GM19395 (cell line): ENCODE measurements around the gene GNAS.

ENCODE experiments used
- ATAC-seq: cut with Tn5 transposase; IDR thresholded peaks from one replicate; pipeline ENCODE4 v1.9.1; 2021; ENCODE audit warnings: mild to moderate bottlenecking, moderate library complexity; ENCODE audit not compliant: unreplicated experiment

Gene GNAS

DNA sequence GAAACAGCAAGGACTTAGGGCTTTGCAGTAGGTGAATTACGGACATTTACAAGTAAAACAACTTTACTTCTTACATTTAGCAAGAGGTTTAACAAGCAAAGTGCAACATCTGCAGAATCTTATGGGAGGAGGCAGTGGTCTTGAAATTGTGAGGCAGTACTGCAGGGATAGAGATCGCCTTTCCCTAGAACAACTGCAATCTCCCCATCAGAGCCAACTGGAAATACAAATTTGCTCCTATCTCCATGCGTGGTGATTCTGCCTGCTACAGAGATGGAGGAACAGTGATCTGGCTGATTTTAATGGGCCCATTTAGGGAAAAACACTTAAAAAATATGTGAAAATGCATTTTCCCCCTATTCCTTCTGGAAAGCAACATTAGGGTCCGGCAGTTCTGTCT lies 25.9 kb downstream of the GNAS start:
- ATAC-seq: no peak

- ATAC-seq: no peak
Observed at GRCh38 chr20:58880441-58880840, 27.9 kb downstream of the GNAS start.

DNA sequence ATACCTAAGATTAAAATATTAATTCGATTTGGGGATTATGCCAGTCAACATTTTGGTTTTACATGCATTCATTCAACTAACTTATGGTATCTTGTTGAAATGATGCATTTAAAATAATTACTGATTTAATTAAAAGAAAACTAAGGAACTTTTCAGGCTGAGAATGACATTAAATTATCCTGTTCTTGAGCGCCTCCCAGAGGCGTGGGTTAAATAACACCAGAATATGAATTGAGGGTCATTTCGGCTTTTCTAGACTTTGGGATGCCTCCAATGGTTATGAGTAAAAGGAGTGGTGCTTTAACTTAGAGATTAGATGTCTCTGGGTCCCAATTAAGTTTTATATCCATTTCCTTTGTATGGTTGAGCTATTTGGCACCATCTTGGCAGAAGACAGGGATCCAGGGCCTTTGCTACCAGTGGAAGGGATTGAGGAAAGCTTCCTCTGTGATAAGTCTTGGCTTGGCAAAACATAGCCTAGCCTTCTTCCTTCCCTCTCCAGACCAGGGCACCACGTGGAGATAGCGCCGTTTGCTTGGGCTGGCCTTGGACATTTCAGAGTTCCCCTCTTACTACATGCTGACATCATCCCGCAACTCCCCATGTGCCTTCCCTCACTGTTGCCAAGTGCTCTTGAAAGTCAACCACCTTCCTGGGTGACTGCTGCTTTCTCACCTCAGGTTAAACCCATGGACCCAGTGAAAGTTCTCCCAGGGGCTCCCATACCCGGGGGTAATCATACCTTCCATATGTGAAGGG lies 28.7 kb downstream of the GNAS start:
- ATAC-seq: no peak

GRCh38 chr20:58882704-58883089 lies 30.2 kb downstream of the GNAS start:
- ATAC-seq: no peak

GRCh38 chr20:58883241-58883691 lies 30.8 kb downstream of the GNAS start:
- ATAC-seq: no peak

DNA sequence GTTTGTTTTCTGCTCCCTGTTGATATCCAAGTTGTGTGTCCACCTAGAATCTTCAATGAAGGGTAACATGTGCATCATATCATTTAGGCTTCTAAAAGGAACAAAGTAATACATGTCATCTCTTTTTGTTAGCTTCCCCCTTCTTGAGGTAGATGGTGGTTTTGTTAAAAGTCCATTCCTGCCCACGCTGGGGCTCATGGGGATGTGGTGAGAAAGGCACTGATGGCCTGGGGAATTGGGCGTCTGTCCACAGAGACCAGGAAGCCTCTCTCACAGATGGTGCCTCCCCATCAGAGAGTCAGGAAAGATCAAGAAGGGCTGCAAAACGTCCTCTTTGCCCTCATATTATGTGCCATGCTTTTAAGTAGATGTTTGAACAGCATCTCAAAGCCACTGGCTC lies 32.5 kb downstream of the GNAS start:
- no peak for ATAC-seq

DNA sequence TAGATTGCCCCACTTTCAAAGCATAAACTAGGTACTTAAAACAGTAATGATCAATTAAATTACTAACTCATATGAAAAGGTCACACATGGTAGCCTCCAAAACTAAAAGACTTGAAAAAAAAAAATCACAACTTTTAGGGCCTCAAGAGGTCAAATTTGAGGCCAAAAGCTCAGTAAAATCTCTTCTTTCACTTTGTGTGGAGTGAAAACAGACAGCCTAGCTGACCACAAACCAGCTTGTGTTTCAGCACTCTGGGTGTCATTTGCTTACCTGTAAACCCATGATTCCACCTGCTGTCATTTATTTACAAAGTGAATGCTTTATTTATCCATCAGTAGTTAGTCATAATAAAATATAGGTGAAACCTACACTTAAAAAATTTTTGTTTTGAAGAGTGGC lies 34.0 kb downstream of the GNAS start:
- ATAC-seq: no peak

DNA sequence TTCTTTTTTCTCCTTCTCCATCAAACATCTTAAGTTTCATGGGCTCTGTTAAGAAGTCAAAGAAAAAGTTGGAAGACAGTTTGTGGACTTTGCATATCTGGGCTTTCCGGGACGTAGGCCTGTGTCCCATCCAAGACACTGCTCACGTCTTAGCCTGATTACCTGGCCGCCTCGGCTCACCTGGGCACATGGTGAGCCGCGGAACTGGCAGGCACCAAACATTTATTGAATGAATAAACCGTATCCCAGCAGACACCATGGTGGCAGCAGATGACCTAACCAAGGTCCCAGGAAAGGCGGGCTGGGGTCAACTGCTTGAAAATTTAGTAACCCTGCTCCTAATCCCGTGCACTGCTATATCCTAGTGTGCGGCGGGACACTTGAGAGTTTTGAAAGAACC lies 35.6 kb downstream of the GNAS start:
- no peak for ATAC-seq

DNA sequence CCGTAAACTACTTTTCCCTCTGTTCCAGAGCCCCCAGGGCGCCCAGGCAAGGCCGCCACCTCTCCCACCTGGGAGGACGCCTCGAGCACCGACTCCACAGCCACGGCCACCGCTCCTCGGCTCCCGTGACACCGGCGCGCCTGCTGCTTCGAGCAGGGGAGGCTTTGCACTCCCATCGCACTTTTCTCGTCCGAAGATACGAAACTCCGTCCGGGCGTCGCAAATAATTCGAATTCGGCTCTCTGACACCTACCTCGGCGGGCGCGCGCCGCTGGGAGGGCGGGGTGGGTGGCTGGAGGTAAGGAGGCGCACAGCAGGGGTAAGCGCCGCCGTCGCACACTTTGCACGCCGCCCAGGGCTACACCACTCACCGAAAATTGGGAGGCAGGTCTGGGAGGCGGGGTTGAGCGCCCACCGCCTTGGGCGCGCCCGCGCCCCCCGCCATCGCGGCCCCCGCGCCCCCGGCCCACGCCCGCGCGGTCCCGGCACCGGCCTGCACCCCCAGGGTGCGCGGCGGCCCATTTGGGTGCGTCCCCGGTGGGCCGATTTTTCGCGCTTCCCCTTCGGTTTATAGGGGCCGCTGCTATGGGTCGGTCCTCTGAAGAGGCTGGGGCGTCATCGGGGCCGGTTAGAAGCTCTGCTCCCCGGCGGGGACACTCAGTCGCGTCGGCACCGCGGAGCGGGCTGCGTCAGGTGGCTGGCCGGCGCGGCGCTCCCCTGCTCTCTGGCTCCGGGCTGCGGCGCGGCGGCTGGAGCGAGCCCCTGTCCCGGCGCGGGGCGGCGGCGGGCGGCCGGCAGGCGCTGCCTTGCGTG lies 36.2 kb downstream of the GNAS start:
- peak; percentile 44 for ATAC-seq

GRCh38 chr20:58889334-58889760 lies 36.8 kb downstream of the GNAS start:
- ATAC-seq: no peak

- ATAC-seq: no peak
Observed at GRCh38 chr20:58889798-58890517, 37.4 kb downstream of the GNAS start.

GRCh38 chr20:58890518-58891085 lies 38.1 kb downstream of the GNAS start:
- no peak for ATAC-seq

DNA sequence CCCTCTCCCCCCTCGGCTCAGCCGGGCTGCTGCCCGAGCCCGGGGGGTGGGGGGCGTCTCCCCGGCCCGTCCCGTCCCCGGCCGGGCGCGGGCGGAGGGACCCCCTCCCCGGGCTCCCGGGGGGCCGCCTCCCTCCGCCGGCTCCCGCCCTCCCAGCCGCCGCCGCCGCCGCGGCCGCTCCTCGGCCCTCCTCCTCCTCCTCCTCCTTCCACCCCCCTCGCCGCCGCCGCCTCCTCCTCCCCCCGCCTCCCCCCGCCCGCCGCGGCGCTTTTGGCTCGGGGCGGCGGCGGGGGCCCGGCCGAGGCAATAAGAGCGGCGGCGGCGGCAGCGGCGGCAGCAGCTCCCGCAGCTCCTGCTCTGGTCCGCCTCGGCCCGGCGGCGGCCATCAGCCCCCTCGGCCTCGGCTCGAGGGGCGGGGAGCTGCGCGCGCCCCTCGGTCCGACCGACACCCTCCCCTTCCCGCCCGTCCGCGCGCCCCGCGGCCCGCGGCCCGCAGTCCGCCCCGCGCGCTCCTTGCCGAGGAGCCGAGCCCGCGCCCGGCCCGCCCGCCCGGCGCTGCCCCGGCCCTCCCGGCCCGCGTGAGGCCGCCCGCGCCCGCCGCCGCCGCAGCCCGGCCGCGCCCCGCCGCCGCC lies 38.7 kb downstream of the GNAS start:
- ATAC-seq: no peak

- ATAC-seq: no peak
Observed at GRCh38 chr20:58891718-58892140, 39.2 kb downstream of the GNAS start.

DNA sequence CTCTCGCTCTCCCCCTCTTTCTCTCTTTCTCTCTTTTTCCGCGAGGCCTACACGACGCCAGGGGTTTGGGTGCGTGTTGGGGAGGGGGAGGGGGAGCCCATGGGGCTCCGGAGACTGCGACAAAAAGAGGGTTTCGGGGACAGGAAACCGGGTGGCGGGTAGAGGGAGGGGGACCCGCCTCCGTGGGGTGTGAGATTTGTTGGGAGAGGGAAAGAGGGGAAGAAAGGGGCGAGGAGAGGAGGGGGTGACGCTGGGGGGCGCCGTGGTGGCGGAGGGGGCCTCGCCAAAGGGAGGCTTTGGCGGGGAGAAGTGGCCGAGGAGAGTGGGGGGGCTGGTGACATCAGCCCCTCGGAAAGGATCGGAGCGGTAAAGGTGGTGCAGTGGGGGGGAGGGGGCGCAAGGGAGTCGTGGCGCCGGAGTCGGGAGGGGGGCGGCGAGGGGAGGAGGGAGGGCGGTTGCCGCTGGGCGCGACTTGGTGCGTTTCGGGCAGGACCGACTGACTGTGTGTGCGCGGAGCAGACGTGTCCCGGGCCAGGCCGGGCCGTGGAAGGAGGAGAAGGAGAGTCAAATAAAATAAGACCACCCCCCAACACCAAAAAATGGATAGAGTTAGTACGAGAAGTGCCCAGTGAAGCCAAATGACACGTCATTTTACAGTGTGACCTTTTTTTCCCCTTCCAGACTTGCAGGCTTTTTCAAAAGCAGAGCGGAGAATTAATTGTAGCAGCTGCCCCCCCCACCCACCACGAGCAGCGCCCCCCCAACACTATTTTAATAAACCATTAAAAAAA lies 39.8 kb downstream of the GNAS start:
- no peak for ATAC-seq

DNA sequence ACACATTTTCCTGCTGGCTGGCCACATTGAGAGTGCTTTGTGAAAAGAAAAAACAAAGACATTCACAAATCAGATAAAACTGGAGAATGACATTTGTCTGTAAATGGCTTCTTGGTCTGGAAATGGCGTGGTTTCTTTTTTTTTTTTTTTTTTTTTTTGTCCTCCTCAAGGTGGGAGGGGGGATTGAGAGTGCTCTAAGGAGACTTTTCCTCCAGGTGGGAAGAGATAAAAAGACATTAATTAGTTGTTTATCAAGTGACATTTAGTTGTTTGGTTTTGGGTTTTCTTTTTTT lies 40.4 kb downstream of the GNAS start:
- ATAC-seq: no peak

DNA sequence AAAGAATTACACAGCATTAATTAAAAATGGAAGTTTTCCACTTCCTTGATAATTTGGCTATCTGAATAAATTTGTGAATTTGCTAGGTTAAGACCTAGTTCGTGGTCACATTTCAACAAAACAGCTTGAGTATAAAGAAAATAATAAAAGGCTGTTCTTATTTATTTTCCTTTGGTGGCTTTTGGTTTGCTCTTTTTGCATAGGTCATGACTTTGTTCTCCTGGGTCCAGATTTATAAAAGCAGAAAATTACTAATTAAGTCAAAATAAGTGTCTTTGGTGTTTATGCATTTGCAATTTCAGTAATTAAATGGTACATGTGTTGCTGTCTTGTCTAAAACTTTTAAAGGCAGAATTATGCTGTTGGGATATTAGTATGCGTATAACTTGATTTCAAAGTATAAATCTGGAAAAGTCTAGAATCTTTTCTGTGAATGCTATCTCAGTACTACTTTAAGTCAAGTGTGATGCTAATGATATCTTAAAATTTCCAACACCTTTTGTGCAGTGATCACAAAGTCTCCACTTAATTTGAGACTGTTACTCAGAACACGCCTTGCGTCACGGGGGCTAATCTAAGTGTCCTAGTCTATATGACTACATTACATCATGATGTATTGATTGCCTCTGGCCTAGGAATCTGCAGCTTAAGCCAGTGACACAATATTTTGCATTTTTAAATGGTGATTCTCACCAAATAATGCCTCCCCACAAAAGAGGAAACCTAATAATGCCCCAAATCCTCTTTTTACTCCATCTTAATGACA lies 41.0 kb downstream of the GNAS start:
- ATAC-seq: no peak

DNA sequence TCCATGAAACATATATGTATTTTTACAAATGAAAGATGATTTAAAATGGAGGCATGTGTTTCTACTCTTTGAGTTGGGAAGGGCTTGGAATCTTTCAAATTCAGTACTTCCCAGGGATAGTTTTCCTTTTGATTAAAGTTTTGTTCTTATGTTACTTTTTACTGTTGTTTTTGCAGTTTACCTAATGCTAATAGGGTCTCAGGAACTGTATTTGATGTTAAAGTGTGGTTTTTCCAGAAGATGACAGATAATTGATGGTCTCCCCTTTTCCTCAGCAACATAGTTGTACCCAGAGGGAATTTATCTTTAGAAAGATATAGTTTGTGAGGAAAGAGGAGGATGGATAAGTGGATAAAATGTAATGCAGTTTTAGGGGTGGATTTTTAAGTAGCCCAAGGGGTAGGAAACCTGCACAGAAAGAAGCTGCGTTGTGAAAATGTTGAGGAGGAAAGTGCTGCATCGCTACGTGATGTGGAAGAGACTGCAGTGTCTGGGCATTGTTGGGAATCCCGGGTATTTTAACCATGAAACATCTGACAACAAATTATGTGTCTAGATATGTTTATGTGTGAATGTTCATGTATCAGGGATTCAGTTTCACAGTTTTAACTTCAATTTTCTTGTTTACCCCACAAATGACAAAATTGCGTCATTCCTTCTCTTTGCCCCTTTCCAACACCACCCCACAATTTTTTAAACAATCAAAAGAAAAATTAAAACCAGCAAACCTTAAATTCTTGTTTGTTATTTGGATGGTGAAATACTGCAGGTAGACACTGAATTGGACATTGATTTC lies 42.3 kb downstream of the GNAS start:
- ATAC-seq: no peak
